Activated gamma-delta T cell (primary cell): ENCODE measurements around the gene CEACAM4.

ENCODE experiments used
- DNase-seq: peaks from one replicate; lab custom pipeline; 2025; lab: John Stamatoyannopoulos, UW

CEACAM4 gene

GRCh38 chr19:41617941-41618730, 8.7 kb downstream of the CEACAM4 start:
- no peak for DNase-seq

DNA sequence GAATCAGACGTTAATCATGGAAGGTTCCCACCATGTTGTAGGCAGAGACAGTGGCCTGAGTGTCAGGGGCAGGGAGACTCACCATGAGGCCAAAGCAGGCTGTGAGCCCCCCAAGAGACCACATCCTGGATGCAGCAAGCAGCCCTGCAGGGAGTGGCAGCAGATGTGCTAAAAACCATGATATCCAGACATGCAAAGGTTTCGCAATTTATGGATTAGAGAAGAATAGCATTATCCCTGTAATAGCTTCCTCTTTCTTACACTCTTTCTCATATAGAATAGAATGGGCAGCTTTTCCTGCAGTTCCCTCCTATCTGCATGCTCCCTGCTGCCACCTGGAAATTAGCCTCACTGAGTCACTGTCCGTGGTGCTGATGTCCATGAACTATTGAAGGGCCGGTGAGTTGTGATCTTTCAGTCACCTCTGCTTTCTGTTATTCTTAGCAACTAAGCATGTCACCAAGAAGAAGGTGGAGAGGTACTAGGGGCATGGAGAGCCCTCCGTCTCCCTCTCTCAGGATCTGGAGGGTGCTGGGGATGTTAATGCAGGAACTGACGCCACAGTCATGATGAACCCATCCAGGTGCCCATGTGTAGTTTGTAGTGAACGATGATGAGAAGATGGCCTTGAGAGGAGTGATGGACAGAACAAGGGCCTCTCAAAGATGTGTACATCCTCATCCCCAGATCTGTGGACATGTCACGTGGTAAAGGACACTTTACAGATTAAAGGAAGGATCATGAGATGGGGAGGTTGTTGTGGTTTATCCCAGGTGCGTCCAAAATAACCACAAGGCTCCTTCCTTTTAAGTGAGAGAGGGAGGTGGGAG, 9.9 kb downstream of the CEACAM4 start:
- no peak for DNase-seq

DNA sequence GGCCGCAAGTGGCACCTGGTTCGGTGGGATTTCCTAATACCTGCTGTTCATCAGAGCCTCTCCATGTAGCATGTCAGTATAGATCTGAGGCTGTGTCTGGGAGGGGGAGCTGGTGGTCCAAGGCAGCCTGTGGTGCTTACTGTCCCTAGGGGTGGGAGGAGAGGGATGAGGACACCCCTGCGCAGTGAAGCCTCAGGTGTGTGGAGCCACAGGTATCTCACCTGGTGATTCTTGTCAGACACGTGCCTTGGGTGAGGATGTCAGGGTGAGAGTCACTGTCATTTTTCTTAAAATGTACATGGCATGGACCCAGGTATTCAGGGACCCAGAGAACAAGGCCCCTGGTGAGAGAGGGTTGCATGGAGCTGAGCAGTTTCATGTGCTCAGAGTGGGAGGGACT, 11.7 kb downstream of the CEACAM4 start:
- DNase-seq = no peak

- DNase-seq = no peak
These were observed 14.4 kb downstream of the CEACAM4 start for GRCh38 chr19:41612483-41612882.

- DNase-seq = no peak
These were observed 16.1 kb downstream of the CEACAM4 start for GRCh38 chr19:41610789-41611188.

DNA sequence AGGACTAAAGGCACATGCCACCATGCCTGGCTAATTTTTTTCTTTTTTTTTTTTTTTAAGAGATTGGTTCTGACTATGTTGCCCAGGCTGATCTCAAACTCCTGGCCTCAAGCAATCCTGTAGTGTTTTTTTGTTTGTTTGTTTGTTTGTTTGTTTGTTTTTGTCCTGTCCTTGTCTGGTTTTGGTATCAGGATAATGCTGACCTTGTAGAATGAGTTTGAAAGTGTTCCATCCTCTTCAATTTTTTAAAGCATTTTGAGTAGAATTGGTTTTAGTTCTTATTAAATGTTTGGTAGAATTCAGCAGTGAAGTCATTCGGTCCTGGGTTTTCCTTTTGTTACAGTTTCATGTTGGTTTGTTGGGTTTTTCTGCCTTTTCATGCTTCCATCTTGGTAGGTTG, 19.2 kb downstream of the CEACAM4 start:
- DNase-seq = no peak

DNA sequence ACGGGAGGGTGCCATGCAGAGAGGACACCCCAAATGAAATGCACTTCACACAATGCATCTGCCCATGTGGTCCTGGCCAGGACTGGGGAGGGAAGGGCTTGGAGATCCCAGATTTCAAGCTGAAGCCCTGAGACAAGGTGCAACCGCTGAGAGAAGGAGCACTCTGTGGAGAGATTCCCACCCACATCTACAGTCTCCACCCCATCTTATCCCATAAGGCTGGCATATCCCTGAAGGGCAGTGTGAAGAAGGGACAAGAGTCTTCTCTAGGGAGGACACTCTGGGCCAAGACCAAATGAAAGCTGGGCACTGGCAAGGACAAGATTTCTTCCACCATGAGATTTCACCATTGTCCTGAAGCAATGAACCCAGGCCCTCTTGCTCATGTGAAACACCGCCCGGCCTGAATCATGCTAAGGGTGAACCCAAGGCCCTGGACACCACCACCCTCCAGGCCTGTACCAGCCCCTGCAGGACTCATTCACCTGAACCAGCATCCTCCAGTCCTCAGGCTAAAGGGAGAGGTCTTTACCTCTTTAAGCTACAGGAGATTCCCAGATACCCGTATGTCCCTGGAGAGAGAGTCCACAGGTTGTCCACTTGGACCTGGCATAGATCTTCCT, 20.5 kb downstream of the CEACAM4 start:
- DNase-seq = no peak

DNA sequence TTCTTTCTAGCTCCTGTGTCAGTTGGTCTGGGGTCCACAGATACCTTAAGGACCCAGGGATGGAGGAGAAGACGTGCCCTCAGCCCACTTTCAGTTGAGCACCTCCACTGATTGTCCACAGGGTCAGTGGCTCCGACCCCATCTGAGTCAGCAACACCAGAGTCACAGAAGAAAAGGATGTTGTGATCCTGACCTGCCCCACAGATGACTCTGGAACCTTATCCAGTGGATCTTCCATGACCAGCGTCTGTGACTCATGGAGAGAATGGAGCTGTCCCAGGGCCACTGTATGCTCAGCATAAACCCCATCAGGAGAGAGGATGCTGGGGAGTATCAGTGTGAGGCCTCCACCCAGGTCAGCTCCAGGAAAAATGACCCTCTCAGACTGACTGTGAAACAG, 22.0 kb downstream of the CEACAM4 start:
- DNase-seq = no peak

DNA sequence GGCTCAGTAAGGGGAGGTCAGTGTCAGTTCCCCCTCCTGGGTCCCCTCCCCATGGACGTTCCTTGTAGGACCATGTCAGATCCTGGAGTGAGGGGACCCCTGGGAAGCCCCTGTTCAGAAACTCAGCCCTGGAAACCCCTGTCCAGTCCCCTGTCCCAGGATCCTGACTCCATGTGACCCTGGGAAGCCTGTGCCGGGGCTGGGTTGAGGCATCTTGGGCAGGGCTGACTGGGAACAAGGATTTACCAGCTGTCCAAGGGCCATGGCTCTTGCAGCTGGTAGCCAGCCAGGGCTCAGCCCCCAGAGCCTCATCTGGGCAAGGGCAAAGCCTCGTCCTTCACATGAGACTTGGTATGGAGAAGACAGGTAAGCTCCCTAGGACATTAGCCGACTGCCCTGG, 25.1 kb downstream of the CEACAM4 start:
- no peak for DNase-seq

DNA sequence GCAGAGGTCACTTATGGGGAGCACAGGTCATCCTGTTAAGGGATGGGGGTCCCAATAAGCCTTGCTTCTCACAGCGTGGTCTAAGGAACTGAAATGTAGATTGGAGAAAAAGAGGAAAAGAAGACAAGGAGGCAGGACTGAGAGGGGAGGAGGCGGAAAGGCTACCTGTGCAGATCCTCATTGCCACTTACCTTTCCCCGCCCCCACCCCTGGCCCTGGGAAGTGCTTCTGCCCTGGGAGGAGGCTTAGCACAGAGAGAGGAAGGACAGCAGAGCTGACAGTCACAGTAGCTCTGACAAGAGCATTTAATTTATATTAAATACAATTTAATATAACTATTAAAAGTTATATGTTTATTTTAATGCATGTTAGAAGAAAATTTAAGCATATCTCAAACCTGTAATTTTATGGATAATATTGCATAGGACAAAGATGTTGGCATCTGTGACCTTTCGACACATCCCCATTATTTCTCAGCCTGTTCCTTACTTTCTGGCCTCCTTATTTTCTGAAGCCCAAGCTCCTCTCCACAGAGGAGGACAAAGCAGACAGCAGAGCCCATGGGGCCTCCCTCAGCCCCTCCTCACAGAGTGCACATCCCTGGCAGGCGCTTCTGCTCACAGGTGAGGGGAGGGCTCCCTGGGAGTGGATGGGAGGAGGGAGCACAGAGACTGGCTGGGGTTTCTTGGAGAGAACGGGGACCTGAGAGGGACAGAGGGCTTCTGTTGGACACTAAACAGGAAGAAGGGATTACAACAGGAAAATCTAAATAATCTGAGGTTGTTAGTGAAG, 27.5 kb downstream of the CEACAM4 start:
- DNase-seq = no peak

DNA sequence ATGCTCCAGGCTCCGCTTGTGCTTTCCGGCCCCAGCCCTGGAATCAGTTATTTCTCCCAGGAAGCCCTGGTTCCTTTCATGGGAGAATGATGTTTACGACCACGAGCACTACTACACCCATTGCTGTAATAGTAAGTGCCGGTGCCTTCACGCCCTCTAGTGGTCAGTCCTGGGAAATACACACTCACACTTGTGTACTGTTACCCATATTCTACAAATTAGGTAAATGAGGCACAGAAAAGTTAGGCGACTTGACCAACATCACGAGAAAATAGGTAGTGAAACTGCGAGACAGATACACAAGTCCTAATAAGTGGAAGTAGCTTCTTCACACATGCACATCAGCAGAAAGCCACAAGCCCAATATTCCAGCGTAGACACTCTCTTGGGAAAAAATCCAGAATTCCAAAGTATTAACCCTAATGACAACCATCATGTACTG, 29.3 kb downstream of the CEACAM4 start:
- no peak for DNase-seq

- no peak for DNase-seq
These were observed 31.0 kb downstream of the CEACAM4 start for GRCh38 chr19:41595890-41596280.

GRCh38 chr19:41595258-41595889, 31.5 kb downstream of the CEACAM4 start:
- no peak for DNase-seq

DNA sequence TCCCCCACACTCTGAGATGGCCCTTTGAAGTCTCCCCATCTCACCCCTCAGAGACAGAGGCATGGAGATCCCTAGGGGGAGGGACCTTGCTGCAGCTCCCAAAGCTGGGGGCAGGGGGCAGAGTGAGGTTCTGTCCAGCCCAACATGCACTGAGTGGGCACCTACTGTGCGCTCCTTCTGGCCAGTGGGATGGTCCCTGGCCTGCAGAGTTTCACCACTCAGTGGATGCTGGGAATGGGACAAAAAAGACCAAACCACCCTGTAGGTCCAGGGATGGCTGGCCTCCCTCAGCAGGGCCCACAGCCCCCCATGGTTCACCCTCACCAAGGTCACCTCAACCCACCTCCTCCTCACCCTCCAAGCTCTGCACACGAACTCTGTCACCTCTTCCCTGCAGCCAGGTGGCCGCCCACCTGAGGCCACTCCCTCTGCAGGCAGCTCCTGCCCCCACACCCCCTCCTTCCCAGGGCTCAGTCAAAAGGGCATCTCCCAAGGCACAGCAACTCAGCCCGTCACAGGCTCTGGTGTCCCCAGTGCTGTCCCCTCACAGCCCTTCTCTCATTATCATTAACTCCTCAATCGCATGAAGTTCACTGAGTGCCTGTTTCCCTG, 34.8 kb downstream of the CEACAM4 start:
- DNase-seq = no peak

GRCh38 chr19:41590936-41591335, 35.9 kb downstream of the CEACAM4 start:
- DNase-seq = no peak

- DNase-seq = no peak
These were observed 37.5 kb downstream of the CEACAM4 start for GRCh38 chr19:41589371-41589770.

GRCh38 chr19:41588497-41589209, 38.2 kb downstream of the CEACAM4 start:
- no peak for DNase-seq

DNA sequence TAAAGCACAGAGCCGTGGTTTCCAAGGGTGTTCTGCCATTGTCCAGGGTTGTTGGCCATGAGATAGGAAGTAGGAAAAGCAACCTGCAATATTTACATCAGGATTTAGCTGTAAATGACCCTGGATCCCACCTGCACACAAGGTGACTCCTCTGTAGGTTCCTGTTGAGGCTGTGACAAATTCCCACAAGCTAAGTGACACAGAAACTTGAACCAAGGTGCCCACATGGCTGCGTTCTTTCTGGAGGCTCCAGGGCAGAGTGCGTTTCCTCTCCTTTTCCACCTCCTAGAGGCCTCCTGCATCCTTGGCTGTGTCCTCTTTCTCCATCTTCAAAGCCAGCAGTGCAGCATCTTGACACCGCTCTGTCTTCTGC, 39.0 kb downstream of the CEACAM4 start:
- DNase-seq = no peak

DNA sequence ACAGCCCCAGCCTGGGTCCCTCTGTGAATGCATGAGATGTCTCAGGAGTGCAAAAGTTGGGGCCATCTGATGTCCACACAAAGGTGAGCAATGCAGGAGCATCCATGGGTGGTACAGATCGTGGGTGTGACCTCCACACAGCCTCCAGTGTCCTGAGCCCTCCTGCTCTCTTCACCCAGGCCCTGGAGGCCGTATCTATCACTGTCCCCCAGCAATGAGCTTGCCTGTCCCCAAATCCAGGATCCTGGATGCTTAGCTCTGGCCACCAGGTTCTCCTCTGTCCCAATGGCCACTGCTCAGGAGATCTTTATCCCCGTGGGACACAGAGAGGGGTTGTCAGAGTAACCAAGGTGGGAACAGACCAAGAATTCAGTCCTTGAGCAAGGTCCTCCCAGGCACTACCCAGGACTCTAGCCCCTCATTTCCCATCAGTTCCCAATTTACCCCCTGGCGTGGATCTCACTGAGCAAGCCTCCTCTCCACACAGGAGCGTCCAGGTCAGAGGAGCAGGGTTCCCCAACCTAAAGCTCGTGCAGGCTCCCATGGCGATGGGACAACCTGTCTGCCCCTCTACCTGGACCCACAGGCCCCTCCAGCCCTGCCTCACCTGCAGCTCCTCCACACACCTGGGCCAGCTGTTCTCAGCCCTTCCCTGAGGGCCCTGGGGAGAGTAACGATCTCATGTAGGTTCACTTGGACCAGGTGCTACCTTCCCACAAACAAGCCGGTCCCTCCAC, 39.6 kb downstream of the CEACAM4 start:
- no peak for DNase-seq

DNA sequence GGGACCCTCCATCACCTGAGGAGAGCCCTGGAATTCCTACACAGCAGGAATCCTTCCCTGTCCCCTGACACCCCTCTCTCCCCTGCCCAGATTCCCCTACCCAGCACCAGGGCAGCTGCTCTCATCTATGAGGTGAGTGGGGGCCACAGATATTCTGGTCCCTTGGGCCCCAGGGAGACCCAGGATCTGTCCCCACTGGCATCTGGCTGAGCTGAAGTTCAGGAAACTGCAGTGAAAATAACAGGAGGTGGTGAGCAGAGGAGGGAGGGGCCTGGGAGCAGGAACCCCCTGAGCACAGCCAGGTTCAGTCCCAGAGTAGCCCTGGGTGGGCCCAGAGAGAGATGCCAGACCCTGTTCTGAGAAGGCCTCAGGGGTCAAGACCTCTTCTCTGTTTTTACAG, 40.8 kb downstream of the CEACAM4 start:
- DNase-seq = no peak
